Measurements from ENCODE around the gene TMA7.

GRCh38 chr3:48467110-48467454 is 27.0 kb downstream of the TMA7 start:
- TF ChIP-seq EZH2 (IDR thresholded peaks at IDR 0.05; ENCODE audit: borderline replicate concordance, low read length) (no peak), CTCF (IDR thresholded peaks at IDR 0.05; ENCODE audit: low read length) (no peak)
